Measurements from ENCODE around the gene MAP3K10. TPM values are rescaled to one million over a fixed set of nuclear protein-coding genes. Genes with fewer than 3 reads are reported as not detected.

Gene MAP3K10
- polyA plus RNA-seq, 1 donor from 2014 or later: 18.3 TPM

GRCh38 chr19:40216777-40217026, 25.5 kb downstream of the MAP3K10 start (continued):
- TF ChIP-seq REST (IDR thresholded peaks at IDR 0.05; ENCODE audit: borderline replicate concordance) (no peak), RAD21 (conservative IDR thresholded peaks at IDR 0.05) (no peak)

GRCh38 chr19:40217027-40217810, 26.0 kb downstream of the MAP3K10 start:
- TF ChIP-seq POLR2AphosphoS5 (IDR thresholded peaks at IDR 0.05) (peak; percentile 12), MXI1 (conservative IDR thresholded peaks at IDR 0.05; ENCODE audit: poor library complexity, severe bottlenecking) (no peak), RAD21 (conservative IDR thresholded peaks at IDR 0.05) (no peak), TAF1 (IDR thresholded peaks at IDR 0.05; ENCODE audit: low read depth) (no peak), CTCF (IDR thresholded peaks at IDR 0.05; ENCODE audit: poor library complexity, severe bottlenecking) (peak; percentile 74)
- Histone ChIP-seq H3K79me2 (replicated peaks; ENCODE audit: insufficient read depth, low read length) (no peaks in the 10 kb centered on the region), H3K27ac (ENCODE audit: low read length) (peak overlapping the region; percentile 20)

GRCh38 chr19:40217934-40218890, 27.0 kb downstream of the MAP3K10 start, which contains the start of gene TTC9B:
Gene TTC9B (minus strand): TSS chr19:40218384. CDS start chr19:40218381, 3 bp downstream.
- Histone ChIP-seq H3K27ac (ENCODE audit: low read length) (peak within 1 kb of the TSS; percentile 34), H3K9me3 (ENCODE audit: low read length) (no peaks in the 10 kb centered on the region), H3K4me2 (ENCODE audit: low read length) (peak within 1 kb of the TSS; percentile 44), H3F3A (ENCODE audit: insufficient read depth, low read length, poor library complexity, severe bottlenecking) (no peaks in the 10 kb centered on the region), H3K79me2 (replicated peaks; ENCODE audit: insufficient read depth, low read length) (no peaks in the 10 kb centered on the region), H3K27me3 (ENCODE audit: insufficient read depth, low read depth, low read length) (peaks cover 14% of the 10 kb centered on the region), H4K20me1 (ENCODE audit: insufficient read depth) (no peaks in the 10 kb centered on the region), H3K4me3 (ENCODE audit: low read length) (peak within 1 kb of the TSS; percentile 71), H3K36me3 (ENCODE audit: insufficient read depth, low read length) (no peaks in the 10 kb centered on the region), H3K9ac (ENCODE audit: low read length) (peak within 1 kb of the TSS; percentile 64), H3K9me2 (ENCODE audit: insufficient read depth, low read length) (no peaks in the 10 kb centered on the region), H2AFZ (ENCODE audit: low read depth, low read length) (peak within 1 kb of the TSS; percentile 65)
- TF ChIP-seq EP300 (conservative IDR thresholded peaks at IDR 0.05; ENCODE audit: poor library complexity, severe bottlenecking) (peak; percentile 12), REST (IDR thresholded peaks at IDR 0.05; ENCODE audit: borderline replicate concordance) (peak; percentile 36), EZH2 (IDR thresholded peaks at IDR 0.05; ENCODE audit: borderline replicate concordance, insufficient read depth, low read length, poor library complexity, severe bottlenecking) (no peak), RAD21 (conservative IDR thresholded peaks at IDR 0.05) (peak; percentile 6), SMC3 (conservative IDR thresholded peaks at IDR 0.05; ENCODE audit: poor library complexity) (peak; percentile 19), MXI1 (conservative IDR thresholded peaks at IDR 0.05; ENCODE audit: poor library complexity, severe bottlenecking) (no peak), CTCF (IDR thresholded peaks at IDR 0.05; ENCODE audit: poor library complexity, severe bottlenecking) (peak; percentile 32), POLR2AphosphoS5 (IDR thresholded peaks at IDR 0.05) (peak; percentile 74)

More at GRCh38 chr19:40217027-40217810, 26.0 kb downstream of the MAP3K10 start:
- H4K20me1 ChIP-seq (ENCODE audit: insufficient read depth): no peaks in the 10 kb centered on the region
- H3K9ac ChIP-seq (ENCODE audit: low read length): peak overlapping the region; percentile 64
- no peaks in the 10 kb centered on the region for H3F3A ChIP-seq (ENCODE audit: insufficient read depth, low read length, poor library complexity, severe bottlenecking)
- H3K4me3 ChIP-seq (ENCODE audit: low read length): peak overlapping the region; percentile 71
- no peaks in the 10 kb centered on the region for H3K9me2 ChIP-seq (ENCODE audit: insufficient read depth, low read length)
- H3K9me3 ChIP-seq (ENCODE audit: low read length): no peaks in the 10 kb centered on the region
- peak overlapping the region; percentile 44 for H3K4me2 ChIP-seq (ENCODE audit: low read length)
- H2AFZ ChIP-seq (ENCODE audit: low read depth, low read length): peak overlapping the region; percentile 33
- peaks cover 14% of the 10 kb centered on the region for H3K27me3 ChIP-seq (ENCODE audit: insufficient read depth, low read depth, low read length)
- no peaks in the 10 kb centered on the region for H3K36me3 ChIP-seq (ENCODE audit: insufficient read depth, low read length)

All from neural cell (in vitro differentiated cells).